H1 (cell line): ENCODE results near the gene AP1M2. TPM values are rescaled to one million over a fixed set of nuclear protein-coding genes. Genes with fewer than 3 reads are reported as not detected.

Source experiments
- JUND ChIP-seq: IDR thresholded peaks from 2 replicates; pipeline ENCODE4 v1.6.1; 2011; ENCODE audit warnings: mild to moderate bottlenecking, improper control_type of control experiment, low read length
- microRNA counts: library from miRNA; unstranded; fragments of <30 nt; microRNA quantifications from one replicate; lab custom pipeline; 2015
- microRNA-seq, 2 experiments: library from miRNA; unstranded; fragments of <30 nt; microRNA quantifications; one replicate each; pipeline versions ENCODE4 to v1.2.0, GENCODE V29; 2016 to 2020; ENCODE audit warnings: borderline microRNAs expressed in 2 of 2, borderline number of aligned reads in 2 of 2, borderline replicate concordance in 1 of 2
- polyA plus RNA-seq, 7 experiments: library from polyadenylated mRNA; depleted of rRNA in 3 of 7; stranded (reverse) in 5 of 7; unstranded in 2 of 7; fragments of >200 nt in 5 of 7; fragments of 200-250 nt in 2 of 7; gene quantifications; 1 replicate in 5 of 7; 2 replicates in 1 of 7; 4 replicates in 1 of 7; pipeline versions ENCODE4 v1.2.1 to v1.2.3, GENCODE V29; 2011 to 2013; ENCODE audit warnings: missing spikeins in 2 of 7, mixed read lengths in 2 of 7
- small RNA-seq: library from polyadenylated mRNA; stranded (forward); fragments of <200 nt; extraction: miRNeasy Mini kit (QIAGEN cat#:217004); gene quantifications from one replicate; pipeline ENCODE3, GENCODE V24; 2013; ENCODE audit not compliant: insufficient read depth
- total RNA-seq: library from RNA; stranded (reverse); fragmentation: NEBNext Ultra II Directional; extraction: Animal tissue kit (Norgen Biotek cat#: 25700); gene quantifications from 2 replicates; pipeline ENCODE4 v1.2.1, GENCODE V29; 2021

The AP1M2 gene
- total and polyA plus RNA-seq, 2 of the 8 experiments (the other 6 are each of a cell fraction or from before 2014, with no cell fraction given): 140 to 161 TPM

DNA sequence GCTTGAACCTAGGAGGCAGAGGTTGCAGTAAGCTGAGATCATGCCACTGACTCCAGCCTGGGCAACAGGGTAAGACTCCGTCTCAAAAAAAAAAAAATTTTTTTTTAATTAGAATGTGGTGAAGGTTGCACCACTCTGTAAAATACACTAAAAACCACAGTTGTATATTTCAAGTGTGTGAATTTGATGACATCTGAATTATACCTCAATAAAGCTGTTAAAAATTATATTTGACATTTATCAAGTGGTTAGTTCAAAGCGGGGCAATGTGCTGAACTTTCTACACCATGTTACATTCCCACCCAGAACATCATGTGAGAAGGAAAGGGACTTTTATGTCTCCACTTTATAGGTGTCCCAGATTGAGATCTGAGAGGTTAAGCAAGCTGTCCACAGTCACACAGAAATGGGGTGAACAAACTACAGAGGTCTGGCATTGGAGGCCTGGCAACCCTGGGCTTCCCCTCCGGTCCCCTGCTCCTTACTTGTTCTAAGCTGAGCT is 63.9 kb downstream of the AP1M2 start (continued):
- no peak for TF ChIP-seq JUND

MicroRNAs within 50 kb of the gene (microRNA counts, 767-probe panel; counts per million panel counts)
- 879 counts per million, percentile 95 among the panel's probes with 10 or more counts for microRNA hsa-miR-1238 (lab: Ali Mortazavi, UCI)

Small RNAs within 50 kb of the gene (microRNA-seq; reads per million reads assigned to microRNA genes)
- gene MIR1238: 0 reads per million in 2 experiments

Small RNAs within 50 kb of the gene (small RNA-seq; reads per million reads assigned to genes)
- not detected for gene MIR1238
- gene RNU7-140P: not detected

Other genes starting within 250 kb of the AP1M2 start
- gene ICAM3, start 247.7 kb downstream of the AP1M2 start, total RNA-seq: 16.5 TPM in 2 replicates
- 15.4 and 18.9 TPM in 2 replicates for gene ICAM3, start 247.7 kb downstream of the AP1M2 start, polyA plus RNA-seq (2011; rRNA removed)
- 40.8 and 42.7 TPM in 2 replicates for gene TYK2, start 206.7 kb downstream of the AP1M2 start, total RNA-seq
- gene TYK2, start 206.7 kb downstream of the AP1M2 start, polyA plus RNA-seq (2011; rRNA removed): 32.1 and 47.6 TPM in 2 replicates
- gene CDC37, start 183.8 kb downstream of the AP1M2 start, total RNA-seq: 162 and 164 TPM in 2 replicates
- gene CDC37, start 183.8 kb downstream of the AP1M2 start, polyA plus RNA-seq (2011; rRNA removed): 181 and 285 TPM in 2 replicates
- gene PDE4A, start 166.8 kb downstream of the AP1M2 start, total RNA-seq: 4.4 and 5.0 TPM in 2 replicates
- gene PDE4A, start 166.8 kb downstream of the AP1M2 start, polyA plus RNA-seq (2011; rRNA removed): 2.0 and 3.4 TPM in 2 replicates
- gene KEAP1, start 84.0 kb downstream of the AP1M2 start, total RNA-seq: 80.6 and 82.0 TPM in 2 replicates
- gene KEAP1, start 84.0 kb downstream of the AP1M2 start, polyA plus RNA-seq (2011; rRNA removed): 106 and 117 TPM in 2 replicates
- gene S1PR5, start 69.9 kb downstream of the AP1M2 start, total RNA-seq: 8.6 and 8.7 TPM in 2 replicates
- 2.4 and 3.6 TPM in 2 replicates for gene S1PR5, start 69.9 kb downstream of the AP1M2 start, polyA plus RNA-seq (2011; rRNA removed)
- 43.7 and 51.4 TPM in 2 replicates for gene ATG4D, start 43.4 kb downstream of the AP1M2 start, total RNA-seq
- gene ATG4D, start 43.4 kb downstream of the AP1M2 start, polyA plus RNA-seq (2011; rRNA removed): 39.6 and 68.7 TPM in 2 replicates
- gene KRI1, start 21.3 kb downstream of the AP1M2 start, total RNA-seq: 45.2 and 50.1 TPM in 2 replicates
- gene KRI1, start 21.3 kb downstream of the AP1M2 start, polyA plus RNA-seq (2011; rRNA removed): 14.2 and 19.4 TPM in 2 replicates
- gene CDKN2D, start 18.3 kb downstream of the AP1M2 start, total RNA-seq: 2.6 and 3.0 TPM in 2 replicates
- 4.0 and 4.2 TPM in 2 replicates for gene CDKN2D, start 18.3 kb downstream of the AP1M2 start, polyA plus RNA-seq (2011; rRNA removed)
- gene SLC44A2, start 38.2 kb upstream of the AP1M2 start, total RNA-seq: 118 and 120 TPM in 2 replicates
- 105 and 113 TPM in 2 replicates for gene SLC44A2, start 38.2 kb upstream of the AP1M2 start, polyA plus RNA-seq (2011; rRNA removed)
- 675 and 695 TPM in 2 replicates for gene ILF3, start 67.0 kb upstream of the AP1M2 start, total RNA-seq
- gene ILF3, start 67.0 kb upstream of the AP1M2 start, polyA plus RNA-seq (2011; rRNA removed): 291 and 412 TPM in 2 replicates
- 61.1 and 61.6 TPM in 2 replicates for gene QTRT1, start 114.1 kb upstream of the AP1M2 start, total RNA-seq
- gene QTRT1, start 114.1 kb upstream of the AP1M2 start, polyA plus RNA-seq (2011; rRNA removed): 94.2 and 126 TPM in 2 replicates
- 120 TPM in 2 replicates for gene DNM2, start 130.8 kb upstream of the AP1M2 start, total RNA-seq
- 61.9 and 83.4 TPM in 2 replicates for gene DNM2, start 130.8 kb upstream of the AP1M2 start, polyA plus RNA-seq (2011; rRNA removed)
- 26.2 and 26.9 TPM in 2 replicates for gene TMED1, start 248.9 kb upstream of the AP1M2 start, total RNA-seq
- gene TMED1, start 248.9 kb upstream of the AP1M2 start, polyA plus RNA-seq (2011; rRNA removed): 31.9 and 41.7 TPM in 2 replicates